ENCODE measurements around the gene PAGR1. TPM values are rescaled to one million over a fixed set of nuclear protein-coding genes. Genes with fewer than 3 reads are reported as not detected.

Gene PAGR1
- total RNA-seq, 1 donor from 2014 or later = 47.2 TPM

DNA sequence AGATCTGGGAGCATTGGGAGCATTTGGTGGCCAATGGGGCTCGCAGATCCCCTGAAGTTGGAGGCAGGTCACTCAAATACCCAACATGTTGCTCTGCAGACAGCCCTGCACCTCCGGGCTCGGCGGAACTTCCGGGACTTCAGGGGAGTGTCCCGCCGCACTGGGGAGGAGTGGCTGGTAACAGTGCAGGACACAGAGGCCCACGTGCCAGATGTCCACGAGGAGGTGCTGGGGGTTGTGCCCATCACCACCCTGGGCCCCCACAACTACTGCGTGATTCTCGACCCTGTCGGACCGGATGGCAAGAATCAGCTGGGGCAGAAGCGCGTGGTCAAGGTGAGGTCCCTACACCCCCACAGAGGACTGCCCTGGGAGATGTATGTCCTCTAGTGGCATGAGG is 20.7 kb downstream of the PAGR1 start:
- H3K4me2 ChIP-seq = no peak overlapping the region
- no peaks in the 10 kb centered on the region for H3K4me1 ChIP-seq
- no peak overlapping the region for H3K27ac Mint-ChIP-seq
- no peak overlapping the region for H3K27ac ChIP-seq
- DNase-seq (ENCODE audit: low spot score) = no peak
- no peaks in the 10 kb centered on the region for H4K20me1 ChIP-seq (ENCODE audit: low read depth)
- H3K79me2 ChIP-seq (ENCODE audit: low read depth) = no peaks in the 10 kb centered on the region
- H3K36me3 Mint-ChIP-seq = no peaks in the 10 kb centered on the region
- no peaks in the 10 kb centered on the region for H3K9me3 ChIP-seq (ENCODE audit: low read depth)
- H3K9me3 Mint-ChIP-seq = no peaks in the 10 kb centered on the region
- no peak overlapping the region for H3K9ac ChIP-seq
- no peak overlapping the region for H3K4me3 ChIP-seq
- TF ChIP-seq, protein P1, sequence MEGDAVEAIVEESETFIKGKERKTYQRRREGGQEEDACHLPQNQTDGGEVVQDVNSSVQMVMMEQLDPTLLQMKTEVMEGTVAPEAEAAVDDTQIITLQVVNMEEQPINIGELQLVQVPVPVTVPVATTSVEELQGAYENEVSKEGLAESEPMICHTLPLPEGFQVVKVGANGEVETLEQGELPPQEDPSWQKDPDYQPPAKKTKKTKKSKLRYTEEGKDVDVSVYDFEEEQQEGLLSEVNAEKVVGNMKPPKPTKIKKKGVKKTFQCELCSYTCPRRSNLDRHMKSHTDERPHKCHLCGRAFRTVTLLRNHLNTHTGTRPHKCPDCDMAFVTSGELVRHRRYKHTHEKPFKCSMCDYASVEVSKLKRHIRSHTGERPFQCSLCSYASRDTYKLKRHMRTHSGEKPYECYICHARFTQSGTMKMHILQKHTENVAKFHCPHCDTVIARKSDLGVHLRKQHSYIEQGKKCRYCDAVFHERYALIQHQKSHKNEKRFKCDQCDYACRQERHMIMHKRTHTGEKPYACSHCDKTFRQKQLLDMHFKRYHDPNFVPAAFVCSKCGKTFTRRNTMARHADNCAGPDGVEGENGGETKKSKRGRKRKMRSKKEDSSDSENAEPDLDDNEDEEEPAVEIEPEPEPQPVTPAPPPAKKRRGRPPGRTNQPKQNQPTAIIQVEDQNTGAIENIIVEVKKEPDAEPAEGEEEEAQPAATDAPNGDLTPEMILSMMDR (IDR thresholded peaks at IDR 0.05) = no peak
- TF ChIP-seq EZH2 (IDR thresholded peaks at IDR 0.05) = no peak
- no peak for TF ChIP-seq EZH2phosphoT487 (IDR thresholded peaks at IDR 0.05)
- no peaks in the 10 kb centered on the region for H3K36me3 ChIP-seq
- no peaks in the 10 kb centered on the region for H3K27me3 ChIP-seq
- H2AFZ ChIP-seq (replicated peaks) = no peak overlapping the region
- no peak overlapping the region for H3K4me3 Mint-ChIP-seq
- H3K4me1 Mint-ChIP-seq = peaks cover 4% of the 10 kb centered on the region
- no peaks in the 10 kb centered on the region for H3F3A ChIP-seq (ENCODE audit: low read depth)
- peaks cover 4% of the 10 kb centered on the region for H3K27me3 Mint-ChIP-seq (ENCODE audit: insufficient read depth, low read depth)

DNA sequence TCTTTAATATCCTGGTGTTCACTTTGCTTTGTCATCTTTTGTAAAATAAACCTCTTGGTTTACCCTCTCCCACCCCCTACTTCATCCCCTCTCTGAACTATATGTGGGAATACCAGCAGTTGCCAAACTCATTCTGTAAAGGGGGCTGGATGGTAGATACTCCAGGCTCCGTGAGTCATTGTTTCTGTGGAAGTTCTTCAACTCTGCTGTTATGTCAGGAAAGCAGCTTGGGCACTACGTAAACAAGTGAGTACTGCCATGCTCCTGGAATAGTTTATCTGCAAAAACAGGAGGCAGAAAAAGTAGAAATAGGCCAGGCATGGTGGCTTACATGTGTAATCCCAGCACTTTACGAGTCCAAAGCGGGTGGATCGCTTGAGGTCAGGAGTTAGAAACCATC is 21.9 kb downstream of the PAGR1 start:
- Histone ChIP-seq H3K36me3 (no peaks in the 10 kb centered on the region), H3K4me1 (no peaks in the 10 kb centered on the region), H2AFZ (replicated peaks) (no peak overlapping the region), H3K27me3 (no peaks in the 10 kb centered on the region), H3K4me3 (no peak overlapping the region), H3K9me3 (ENCODE audit: low read depth) (no peaks in the 10 kb centered on the region), H4K20me1 (ENCODE audit: low read depth) (no peaks in the 10 kb centered on the region), H3F3A (ENCODE audit: low read depth) (no peaks in the 10 kb centered on the region), H3K9ac (no peak overlapping the region), H3K79me2 (ENCODE audit: low read depth) (no peaks in the 10 kb centered on the region), H3K4me2 (no peak overlapping the region), H3K27ac (no peak overlapping the region)
- no peaks in the 10 kb centered on the region for H3K9me3 Mint-ChIP-seq
- H3K4me1 Mint-ChIP-seq = peaks cover 4% of the 10 kb centered on the region
- H3K36me3 Mint-ChIP-seq = no peaks in the 10 kb centered on the region
- H3K27me3 Mint-ChIP-seq (ENCODE audit: insufficient read depth, low read depth) = peaks cover 4% of the 10 kb centered on the region
- TF ChIP-seq, protein P1 (IDR thresholded peaks at IDR 0.05) = no peak
- TF ChIP-seq EZH2 (IDR thresholded peaks at IDR 0.05) = no peak
- TF ChIP-seq EZH2phosphoT487 (IDR thresholded peaks at IDR 0.05) = no peak
- H3K27ac Mint-ChIP-seq = no peak overlapping the region
- DNase-seq (ENCODE audit: low spot score) = no peak
- no peak overlapping the region for H3K4me3 Mint-ChIP-seq

DNA sequence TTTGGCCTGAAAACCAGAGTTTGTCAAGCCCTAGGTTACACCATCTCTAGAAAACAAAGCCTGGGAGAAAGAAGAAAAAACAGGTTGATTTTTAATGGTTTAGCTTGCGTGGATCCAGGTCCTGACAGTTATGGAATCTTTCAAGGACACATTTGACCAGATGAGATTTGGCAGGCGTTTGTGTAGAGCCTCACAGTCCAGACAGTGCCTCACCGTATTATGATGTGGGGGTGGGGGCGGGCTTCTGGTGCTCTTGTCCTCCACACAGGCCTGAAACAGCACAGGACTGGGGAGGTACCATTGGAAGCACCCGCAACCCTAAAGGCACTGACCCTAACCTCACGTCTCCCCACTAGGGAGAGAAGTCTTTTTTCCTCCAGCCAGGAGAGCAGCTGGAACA is 23.9 kb downstream of the PAGR1 start:
- no peaks in the 10 kb centered on the region for H3K9me3 Mint-ChIP-seq
- peaks cover 4% of the 10 kb centered on the region for H3K27me3 Mint-ChIP-seq (ENCODE audit: insufficient read depth, low read depth)
- H3K79me2 ChIP-seq (ENCODE audit: low read depth) = no peaks in the 10 kb centered on the region
- H3K27ac Mint-ChIP-seq = no peak overlapping the region
- H4K20me1 ChIP-seq (ENCODE audit: low read depth) = no peaks in the 10 kb centered on the region
- no peak overlapping the region for H3K27ac ChIP-seq
- TF ChIP-seq, protein P1 (IDR thresholded peaks at IDR 0.05) = no peak
- TF ChIP-seq EZH2 (IDR thresholded peaks at IDR 0.05) (no peak), EZH2phosphoT487 (IDR thresholded peaks at IDR 0.05) (no peak)
- no peaks in the 10 kb centered on the region for H3K9me3 ChIP-seq (ENCODE audit: low read depth)
- H3K4me3 Mint-ChIP-seq = no peak overlapping the region
- H3K36me3 ChIP-seq = no peaks in the 10 kb centered on the region
- no peak overlapping the region for H3K4me3 ChIP-seq
- DNase-seq (ENCODE audit: low spot score) = no peak
- no peaks in the 10 kb centered on the region for H3F3A ChIP-seq (ENCODE audit: low read depth)
- no peaks in the 10 kb centered on the region for H3K36me3 Mint-ChIP-seq
- no peaks in the 10 kb centered on the region for H3K4me1 ChIP-seq
- H3K4me2 ChIP-seq = no peak overlapping the region
- H3K4me1 Mint-ChIP-seq = peaks cover 4% of the 10 kb centered on the region
- no peak overlapping the region for H2AFZ ChIP-seq (replicated peaks)
- no peaks in the 10 kb centered on the region for H3K27me3 ChIP-seq
- no peak overlapping the region for H3K9ac ChIP-seq
